Skin of body (tissue), 2 donors: ENCODE measurements around the gene IL24. TPM values are rescaled to one million over a fixed set of nuclear protein-coding genes. Genes with fewer than 3 reads are reported as not detected.

ENCODE experiments used
- DNase-seq: peaks from one replicate; lab custom pipeline; 2025; lab: John Stamatoyannopoulos, UW
- total RNA-seq: library from RNA; depleted of rRNA; stranded (reverse); fragments of >200 nt; gene quantifications from one replicate; pipeline ENCODE4 v1.2.3, GENCODE V29; 2014

IL24 gene
- total RNA-seq, 1 donor from 2014 or later: not detected

GRCh38 chr1:206951318-206952100, 54.3 kb downstream of the IL24 start:
- DNase-seq: no peak

GRCh38 chr1:206952171-206952570, 54.9 kb downstream of the IL24 start:
- no peak for DNase-seq

- no peak for DNase-seq
These were observed 55.9 kb downstream of the IL24 start for GRCh38 chr1:206953126-206953525.

GRCh38 chr1:206953626-206954025, 56.4 kb downstream of the IL24 start:
- DNase-seq: no peak

Other genes starting within 250 kb of the IL24 start
- gene MAPKAPK2, start 212.5 kb upstream of the IL24 start, total RNA-seq: 33.5 TPM
- gene IL19, start 126.7 kb upstream of the IL24 start, total RNA-seq: not detected
- gene IL10, start 124.9 kb upstream of the IL24 start, total RNA-seq: 1.4 TPM
- gene IL20, start 31.8 kb upstream of the IL24 start, total RNA-seq: 0.59 TPM
- 0.69 TPM for gene FCMR, start 24.5 kb downstream of the IL24 start, total RNA-seq
- not detected for gene PIGR, start 49.0 kb downstream of the IL24 start, total RNA-seq
- gene FCAMR, start 73.0 kb downstream of the IL24 start, total RNA-seq: not detected
- gene C1orf116, start 135.3 kb downstream of the IL24 start, total RNA-seq: 6.4 TPM
- gene YOD1, start 153.8 kb downstream of the IL24 start, total RNA-seq: 27.8 TPM
- gene PFKFB2, start 155.8 kb downstream of the IL24 start, total RNA-seq: 9.4 TPM
- gene C4BPB, start 191.4 kb downstream of the IL24 start, total RNA-seq: 0.30 TPM
- gene C4BPA, start 206.8 kb downstream of the IL24 start, total RNA-seq: 0.39 TPM